Fibroblast of skin of right biceps (primary cell): ENCODE measurements around the gene MKLN1.
A peak's percentile ranks its signal among the peaks of the same experiment; 100 is the strongest.
"Not testable (repeated sequence)": the region's sequence is repeated elsewhere in the genome, so short reads cannot be mapped to it uniquely, and the experiment has no call there.

ENCODE experiments used
- DNase-seq: peaks from one replicate; pipeline ENCODE4 v3.0.0-alpha.2; 2013

The MKLN1 gene

DNA sequence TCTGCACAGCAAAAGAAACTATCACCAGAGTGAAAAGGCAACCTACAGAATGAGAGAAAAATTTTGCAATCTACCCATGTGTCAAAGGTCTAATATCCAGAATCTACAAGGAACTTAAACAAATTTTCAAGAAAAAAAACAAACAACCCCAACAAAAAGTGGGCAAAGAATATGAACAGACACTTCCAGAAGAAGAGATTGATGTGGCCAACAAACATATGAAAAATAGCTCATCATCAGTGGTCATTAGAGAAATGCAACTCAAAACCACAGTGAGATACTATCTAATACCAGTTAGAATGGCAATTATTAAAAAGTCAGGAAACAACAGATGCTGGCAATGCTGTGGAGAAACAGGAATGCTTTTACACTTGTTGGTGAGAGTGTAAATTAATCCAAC, 7.1 kb upstream of the MKLN1 start:
- DNase-seq = no peak

DNA sequence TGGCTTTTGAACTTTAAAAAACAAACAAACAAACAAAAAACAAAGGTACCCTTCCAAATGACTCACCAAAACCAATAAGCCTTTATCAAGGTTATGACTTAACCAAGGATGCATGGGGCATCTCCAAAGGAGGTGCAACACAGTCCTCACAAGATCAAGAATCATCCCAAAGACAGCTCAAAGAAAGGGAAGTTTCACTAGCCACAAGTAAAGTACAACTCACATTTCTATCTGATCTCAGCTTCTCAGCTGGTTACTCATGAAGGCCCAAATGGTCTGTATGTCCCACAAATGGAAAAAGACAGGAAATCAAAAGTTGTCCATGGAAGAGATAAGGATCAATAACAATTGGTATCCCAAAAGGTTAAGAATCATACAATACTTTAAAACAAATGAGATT, 6.0 kb upstream of the MKLN1 start:
- DNase-seq = no peak

GRCh38 chr7:131322061-131322460, 5.6 kb upstream of the MKLN1 start:
- no peak for DNase-seq

GRCh38 chr7:131322861-131323260, 4.8 kb upstream of the MKLN1 start:
- DNase-seq = no peak

DNA sequence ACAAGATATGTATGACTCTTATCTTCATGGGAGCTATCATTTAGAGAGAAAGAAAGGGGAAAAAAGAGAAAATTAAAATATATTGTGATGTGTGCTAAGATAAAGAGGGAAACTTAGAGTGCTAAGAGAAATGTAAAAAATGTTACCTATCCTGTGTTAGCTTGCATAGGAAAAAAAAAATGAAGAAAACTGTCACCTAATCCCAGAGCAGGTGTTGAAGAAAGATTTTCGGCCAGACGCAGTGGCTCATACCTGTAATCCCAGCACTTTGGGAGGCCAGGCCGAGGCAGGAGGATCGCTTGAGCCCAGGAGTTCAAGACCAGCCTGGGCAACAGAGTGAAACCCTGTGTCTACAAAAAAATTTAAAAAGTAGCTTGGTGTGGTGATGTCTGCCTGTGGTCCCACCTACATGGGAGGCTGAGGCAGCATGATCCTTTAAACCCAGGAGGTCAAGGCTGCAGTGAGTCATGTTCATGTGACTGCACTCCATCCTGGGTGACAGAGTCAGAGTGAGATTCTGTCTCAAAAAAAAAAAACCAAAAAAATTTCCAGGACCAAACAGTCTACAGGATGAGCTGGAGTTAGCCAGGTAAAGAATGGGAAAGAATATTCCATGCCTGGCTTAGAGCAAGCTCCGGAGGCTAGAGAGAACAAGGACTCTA, 2.4 kb upstream of the MKLN1 start:
- no peak for DNase-seq

- DNase-seq = no peak
Observed at GRCh38 chr7:131326576-131326975, 1.1 kb upstream of the MKLN1 start.

- peak; percentile 69 for DNase-seq
Observed at GRCh38 chr7:131327049-131327625, 539 bp upstream of the MKLN1 start.

GRCh38 chr7:131328377-131329175, 900 bp downstream of the MKLN1 start:
- peak; percentile 53 for DNase-seq

DNA sequence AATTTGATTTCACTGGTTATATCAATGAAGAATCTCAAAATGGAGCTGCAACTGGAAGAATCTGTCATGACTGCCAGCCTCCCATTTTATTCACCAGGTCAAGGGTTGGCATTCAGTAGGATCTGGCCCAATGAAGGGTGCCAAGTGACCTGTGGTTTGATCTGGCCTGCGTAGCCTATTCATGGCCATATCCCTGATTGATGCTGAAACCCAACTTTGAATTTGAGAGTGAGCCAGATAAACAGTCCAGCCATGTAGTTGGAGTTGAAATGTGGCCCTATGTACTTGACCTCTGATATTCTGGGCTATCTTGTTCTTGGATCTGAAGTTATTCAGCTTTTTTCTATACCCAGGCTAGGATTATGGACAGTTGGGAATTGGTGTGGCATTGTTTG, 1.5 kb downstream of the MKLN1 start:
- DNase-seq = no peak

- no peak for DNase-seq
Observed at GRCh38 chr7:131330299-131330698, 2.6 kb downstream of the MKLN1 start.

DNA sequence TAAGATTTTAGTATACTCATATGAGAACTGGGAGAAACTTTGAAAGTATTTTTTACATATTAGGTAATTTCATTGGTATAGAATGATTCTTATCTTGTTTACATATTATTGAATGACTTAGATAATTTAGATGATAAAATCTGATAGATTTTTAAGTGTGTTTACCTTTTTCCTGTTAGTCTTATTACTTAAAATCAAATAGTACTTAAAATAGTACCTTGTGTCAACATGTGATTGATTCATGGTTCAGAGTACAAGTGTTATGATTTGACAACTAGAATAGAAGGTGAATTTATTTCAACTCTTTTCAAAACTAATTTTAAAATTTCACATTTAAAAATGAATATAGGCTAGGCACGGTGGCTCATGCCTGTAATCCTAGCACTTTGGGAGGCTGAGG, 4.1 kb downstream of the MKLN1 start:
- DNase-seq = no peak

DNA sequence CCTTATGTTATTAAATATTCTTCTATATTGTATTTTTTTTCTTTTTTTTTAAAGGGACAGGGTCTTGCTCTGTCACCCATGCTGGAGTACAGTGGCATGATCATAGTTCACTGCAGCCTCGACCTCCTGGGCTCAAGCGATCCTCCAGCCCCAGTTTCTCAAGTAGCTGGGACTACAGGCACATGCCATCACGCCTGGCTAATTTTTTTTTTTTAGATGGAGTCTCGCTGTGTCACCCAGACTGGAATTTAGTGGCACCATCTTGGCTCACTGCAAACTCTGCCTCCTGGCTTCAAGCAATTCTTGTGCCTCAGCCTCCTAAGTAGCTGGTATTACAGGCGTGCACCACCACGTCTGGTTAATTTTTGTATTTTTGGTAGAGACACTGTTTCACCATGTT, 5.1 kb downstream of the MKLN1 start:
- DNase-seq = not testable (repeated sequence)

DNA sequence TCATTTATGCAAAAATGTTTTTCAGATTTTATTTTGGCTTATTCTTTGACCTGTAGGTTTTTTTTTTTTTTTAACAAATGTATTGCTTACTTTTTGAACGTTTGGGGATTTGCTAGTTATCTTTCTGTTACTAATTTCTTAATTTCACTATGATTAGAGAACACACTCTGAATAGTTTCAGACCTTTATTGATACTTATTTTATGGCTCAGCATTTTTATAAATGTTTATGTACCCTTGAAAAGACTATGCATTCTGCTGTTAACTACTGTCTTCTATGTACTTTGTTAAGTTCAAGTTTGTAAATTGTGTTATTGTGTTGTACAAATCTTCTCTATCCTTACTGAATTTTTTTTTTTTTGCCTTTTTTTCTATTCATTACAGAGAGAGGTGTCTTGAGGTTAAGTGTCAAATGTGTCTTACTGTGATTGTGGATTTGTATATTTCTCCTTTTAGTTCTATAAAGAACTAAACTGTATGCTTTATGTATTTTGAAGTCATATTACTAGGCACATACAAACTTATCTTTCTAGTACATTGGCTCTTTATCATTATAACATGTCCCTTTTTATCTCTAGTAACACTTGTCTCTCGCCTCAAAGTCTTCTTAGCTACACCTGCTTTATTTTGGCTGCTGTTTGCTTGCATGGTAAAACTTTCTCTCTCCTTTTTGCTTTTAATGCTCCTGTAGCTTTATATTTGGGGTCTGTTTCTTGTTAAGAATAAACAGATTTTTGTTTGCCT, 8.1 kb downstream of the MKLN1 start:
- no peak for DNase-seq

GRCh38 chr7:131336956-131337355, 9.3 kb downstream of the MKLN1 start:
- peak; percentile 33 for DNase-seq

DNA sequence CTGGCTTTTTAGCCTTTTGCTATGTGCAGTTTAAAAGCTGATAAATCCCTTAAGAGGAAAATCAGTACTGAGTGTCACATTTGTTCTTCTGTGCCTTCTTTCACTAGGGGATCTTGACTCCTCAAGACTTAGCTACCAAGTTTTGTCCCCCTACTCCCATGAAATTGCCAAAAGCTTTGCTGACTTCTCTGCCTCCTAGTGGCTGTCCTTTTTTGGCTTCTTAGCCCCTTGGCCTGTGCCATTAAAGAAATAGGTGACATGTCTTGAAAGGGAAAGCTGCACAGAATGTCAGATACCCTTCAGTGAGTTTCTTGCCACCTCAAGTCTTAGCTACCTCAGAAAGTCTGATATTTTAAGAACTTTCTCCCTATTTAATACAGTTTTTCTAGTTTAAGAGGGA, 10.5 kb downstream of the MKLN1 start:
- no peak for DNase-seq

DNA sequence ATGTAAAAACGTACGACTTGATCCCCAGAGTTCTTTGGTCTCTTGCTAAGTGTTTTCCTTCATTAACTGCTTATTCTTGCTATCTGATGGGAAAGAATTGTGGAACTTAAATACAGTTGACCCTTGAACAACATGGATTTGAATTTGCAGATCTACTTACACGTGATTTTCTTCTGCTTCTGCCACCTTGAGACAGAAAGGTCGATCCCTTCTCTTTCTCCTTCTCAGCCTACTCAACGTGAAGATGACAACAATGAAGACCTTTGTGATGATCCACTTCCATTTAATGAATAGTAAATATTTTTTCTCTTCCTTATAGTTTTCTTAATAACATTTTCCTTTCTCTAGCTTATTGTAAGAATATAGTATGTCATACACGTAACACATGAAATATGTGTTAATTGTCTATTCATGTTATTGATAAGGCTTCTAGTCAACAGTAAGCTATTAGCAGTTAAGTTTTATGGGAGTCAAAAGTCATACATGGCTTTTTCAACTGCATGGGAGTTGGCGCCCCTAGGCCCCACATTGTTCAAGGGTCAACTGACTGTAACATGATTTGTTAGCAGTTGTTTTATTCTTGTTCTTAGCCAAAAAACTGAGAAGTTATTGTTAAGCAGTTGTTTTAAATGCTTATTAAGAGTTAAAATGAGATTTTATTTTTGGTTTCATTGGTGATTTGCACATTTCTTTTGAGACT, 11.2 kb downstream of the MKLN1 start:
- no peak for DNase-seq

- no peak for DNase-seq
Observed at GRCh38 chr7:131341690-131342089, 14.0 kb downstream of the MKLN1 start.

DNA sequence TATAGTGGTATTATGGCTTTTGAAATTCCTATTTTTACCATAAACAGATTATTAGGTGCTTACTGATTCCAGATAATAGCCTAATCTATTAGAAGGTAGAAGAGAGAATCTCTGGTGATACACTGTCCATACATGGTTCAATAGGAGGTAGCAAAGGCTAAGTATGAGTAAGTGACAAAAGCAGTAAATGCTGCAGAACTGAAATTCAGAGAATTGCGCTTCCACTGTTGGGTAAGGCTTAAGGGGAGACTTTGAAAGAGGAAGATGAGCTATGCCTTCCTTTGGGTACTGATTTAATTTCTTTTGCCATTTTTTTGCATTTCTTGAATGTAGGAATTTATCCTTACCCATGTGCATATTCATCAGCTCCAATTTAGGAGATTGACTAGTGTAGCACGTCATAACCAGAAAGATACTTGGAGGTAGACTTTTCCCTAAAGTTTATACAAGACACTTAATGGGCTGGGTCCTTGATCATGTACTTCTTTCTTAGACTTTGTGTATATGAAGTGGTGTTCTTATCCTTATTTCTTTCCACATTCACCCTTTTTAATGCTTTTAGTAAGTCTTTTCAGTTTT, 15.3 kb downstream of the MKLN1 start:
- DNase-seq = no peak

GRCh38 chr7:131346885-131347592, 19.4 kb downstream of the MKLN1 start:
- DNase-seq = no peak

- no peak for DNase-seq
Observed at GRCh38 chr7:131352032-131352431, 24.4 kb downstream of the MKLN1 start.

- peak; percentile 13 for DNase-seq
Observed at GRCh38 chr7:131354390-131354789, 26.7 kb downstream of the MKLN1 start.
